DOHH2 (cell line): Measurements from ENCODE around the gene EFNA5.

Experiments
- EZH2phosphoT487 ChIP-seq: fragments of 200-600 bp; sonication (generic); IDR thresholded peaks from 2 replicates; pipeline ENCODE4 v1.6.1; 2017; ENCODE audit warnings: borderline replicate concordance, mild to moderate bottlenecking, antibody characterized with exemption, low read length, moderate library complexity, mixed read lengths
- TF ChIP-seq, protein P1 (sequence below): fragments of 200-600 bp; sonication (generic); IDR thresholded peaks from one replicate; pipeline ENCODE4 v1.5.1; 2014; ENCODE audit warnings: antibody characterized with exemption, mild to moderate bottlenecking, low read depth, low read length; ENCODE audit not compliant: poor library complexity, severe bottlenecking

DNA sequence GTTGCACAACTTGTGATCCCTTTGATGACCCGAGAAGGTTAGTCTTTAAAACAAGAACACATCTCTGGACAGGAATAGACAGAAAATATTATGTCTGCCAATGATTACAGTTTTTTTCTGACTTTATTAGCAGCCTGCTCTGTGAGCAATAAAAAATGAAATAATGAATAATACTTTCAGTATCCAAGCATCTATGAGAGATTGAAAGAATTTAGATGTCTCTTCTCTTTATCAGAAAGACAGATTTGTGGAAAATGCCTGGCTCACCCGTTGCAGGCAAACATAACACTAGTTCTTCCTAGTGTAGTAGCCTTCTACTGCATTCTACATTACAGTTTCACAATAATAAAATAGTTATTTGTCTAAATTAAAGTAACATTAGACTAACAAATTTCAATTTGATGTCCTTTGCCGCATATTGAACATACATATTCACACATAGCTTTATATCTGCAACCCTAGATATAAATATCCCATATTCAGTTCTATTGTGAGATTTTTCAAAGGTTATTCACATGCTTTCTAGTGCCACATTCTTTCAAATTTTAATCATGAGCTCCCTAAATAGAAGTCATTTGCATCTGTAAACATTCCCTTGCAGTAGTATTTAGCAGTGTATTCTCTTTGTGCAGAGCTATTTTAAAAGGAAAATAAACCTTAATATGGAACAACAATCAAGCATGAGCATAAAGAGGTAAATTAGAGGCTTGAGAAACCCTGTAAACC, 267.3 kb downstream of the EFNA5 start:
- TF ChIP-seq, protein P1, sequence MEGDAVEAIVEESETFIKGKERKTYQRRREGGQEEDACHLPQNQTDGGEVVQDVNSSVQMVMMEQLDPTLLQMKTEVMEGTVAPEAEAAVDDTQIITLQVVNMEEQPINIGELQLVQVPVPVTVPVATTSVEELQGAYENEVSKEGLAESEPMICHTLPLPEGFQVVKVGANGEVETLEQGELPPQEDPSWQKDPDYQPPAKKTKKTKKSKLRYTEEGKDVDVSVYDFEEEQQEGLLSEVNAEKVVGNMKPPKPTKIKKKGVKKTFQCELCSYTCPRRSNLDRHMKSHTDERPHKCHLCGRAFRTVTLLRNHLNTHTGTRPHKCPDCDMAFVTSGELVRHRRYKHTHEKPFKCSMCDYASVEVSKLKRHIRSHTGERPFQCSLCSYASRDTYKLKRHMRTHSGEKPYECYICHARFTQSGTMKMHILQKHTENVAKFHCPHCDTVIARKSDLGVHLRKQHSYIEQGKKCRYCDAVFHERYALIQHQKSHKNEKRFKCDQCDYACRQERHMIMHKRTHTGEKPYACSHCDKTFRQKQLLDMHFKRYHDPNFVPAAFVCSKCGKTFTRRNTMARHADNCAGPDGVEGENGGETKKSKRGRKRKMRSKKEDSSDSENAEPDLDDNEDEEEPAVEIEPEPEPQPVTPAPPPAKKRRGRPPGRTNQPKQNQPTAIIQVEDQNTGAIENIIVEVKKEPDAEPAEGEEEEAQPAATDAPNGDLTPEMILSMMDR, result no peak
- no peak for TF ChIP-seq EZH2phosphoT487
